Vagina (tissue), 2 donors: ENCODE measurements around the gene EFCAB13. TPM values are rescaled to one million over a fixed set of nuclear protein-coding genes. Genes with fewer than 3 reads are reported as not detected.

Source experiments
- DNase-seq, 2 donors: peaks; one replicate each; pipeline ENCODE4 v3.0.0-alpha.2; 2017; ENCODE audit errors: extremely low spot score in 2 of 2
- H3K27ac ChIP-seq: fragments of 200-600 bp; sonication (generic); one replicate; pipeline ENCODE4 v1.5.1; 2019
- H3K27me3 ChIP-seq: fragments of 200-600 bp; sonication (generic); one replicate; pipeline ENCODE4 v1.5.1; 2019
- H3K36me3 ChIP-seq, 2 donors: fragments of 200-600 bp; sonication (generic); one replicate each; pipeline ENCODE4 v1.5.1; 2017 to 2019
- H3K4me1 ChIP-seq: fragments of 200-600 bp; sonication (generic); one replicate; pipeline ENCODE4 v1.5.1; 2019
- H3K4me3 ChIP-seq, 2 donors: fragments of 200-600 bp; sonication (generic); 1 replicate in 1 of 2; 2 replicates in 1 of 2; pipeline ENCODE4 v1.5.1; 2016 to 2019
- H3K9me3 ChIP-seq: fragments of 200-600 bp; sonication (generic); one replicate; pipeline ENCODE4 v1.5.1; 2019
- POLR2A ChIP-seq, 2 donors: fragments of 450-650 bp; IDR thresholded peaks; one replicate each; pipeline ENCODE4 v1.6.1; 2017; ENCODE audit warnings: antibody characterized with exemption in 2 of 2, mild to moderate bottlenecking in 2 of 2, moderate library complexity in 2 of 2
- POLR2AphosphoS5 ChIP-seq, 2 donors: sonication (generic); formaldehyde crosslinking; IDR thresholded peaks; one replicate each; pipeline ENCODE4 v1.9.0; 2017; ENCODE audit warnings: antibody characterized with exemption in 2 of 2, mild to moderate bottlenecking in 2 of 2, low read depth in 1 of 2; ENCODE audit not compliant: insufficient read depth in 1 of 2
- intact Hi-C: fragments of 100-400 bp; cut with DNase I; formaldehyde crosslinking; loops from one replicate; pipeline ENCODE4 v1.15.1; 2023
- total RNA-seq: library from RNA; depleted of rRNA; stranded (reverse); fragments of >200 nt; gene quantifications from one replicate; pipeline ENCODE4 v1.2.3, GENCODE V29; 2016
- TF ChIP-seq, protein P1 (sequence below), 3 experiments: fragments of 450-650 bp in 2 of 3; fragments of 200-600 bp in 1 of 3; sonication (generic) in 1 of 3; IDR thresholded peaks; one replicate each; pipeline ENCODE4 v1.5.1; 2017 to 2019; ENCODE audit warnings: antibody characterized with exemption in 3 of 3, mild to moderate bottlenecking in 2 of 3, moderate library complexity in 2 of 3

The EFCAB13 gene
- total RNA-seq, 1 donor from 2014 or later, result 4.2 TPM

DNA sequence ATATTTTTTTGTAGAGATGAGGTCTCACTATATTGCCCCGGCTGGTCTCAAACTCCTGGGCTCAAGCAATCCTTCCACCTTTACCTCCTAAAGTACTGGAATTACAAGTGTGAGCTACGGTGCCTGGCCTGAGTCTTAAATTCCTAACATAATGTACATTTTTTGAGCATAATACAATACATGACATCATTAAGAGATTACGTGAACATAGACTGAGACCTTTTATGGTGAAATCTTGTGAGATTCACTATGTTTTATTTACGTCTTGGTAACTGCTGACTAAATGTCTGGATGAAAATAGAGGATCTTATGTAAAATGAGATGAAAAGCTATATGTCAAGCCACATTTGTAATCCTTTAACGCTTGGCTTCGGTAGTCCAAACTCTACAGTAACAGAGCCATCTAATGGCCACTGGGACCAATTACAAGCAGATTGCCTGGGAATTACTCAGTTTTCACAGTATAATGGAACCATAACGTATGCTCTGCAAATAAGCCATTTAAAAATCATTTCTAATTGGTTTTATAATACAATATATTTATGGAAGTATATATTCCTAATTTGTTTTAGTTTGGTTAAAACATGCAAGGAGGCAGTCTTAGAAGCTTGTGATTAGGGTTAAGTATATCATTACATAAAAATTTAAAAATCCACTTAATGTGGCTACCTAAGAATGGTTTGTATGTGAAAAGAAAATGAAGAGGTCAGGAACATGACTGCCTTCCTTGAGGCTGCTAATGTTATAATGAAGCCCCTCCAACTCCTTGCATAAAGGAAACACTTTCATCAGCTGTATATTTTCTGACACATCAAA lies 8.1 kb upstream of the EFCAB13 start:
- no peaks in the 10 kb centered on the region for H3K9me3 ChIP-seq
- no peak overlapping the region for H3K27ac ChIP-seq
- peak in 1 of 2 donors; percentile 58 for TF ChIP-seq POLR2AphosphoS5 (IDR thresholded peaks at IDR 0.05; ENCODE audit: insufficient read depth in 1 of 2, low read depth in 1 of 2)
- TF ChIP-seq, protein P1, sequence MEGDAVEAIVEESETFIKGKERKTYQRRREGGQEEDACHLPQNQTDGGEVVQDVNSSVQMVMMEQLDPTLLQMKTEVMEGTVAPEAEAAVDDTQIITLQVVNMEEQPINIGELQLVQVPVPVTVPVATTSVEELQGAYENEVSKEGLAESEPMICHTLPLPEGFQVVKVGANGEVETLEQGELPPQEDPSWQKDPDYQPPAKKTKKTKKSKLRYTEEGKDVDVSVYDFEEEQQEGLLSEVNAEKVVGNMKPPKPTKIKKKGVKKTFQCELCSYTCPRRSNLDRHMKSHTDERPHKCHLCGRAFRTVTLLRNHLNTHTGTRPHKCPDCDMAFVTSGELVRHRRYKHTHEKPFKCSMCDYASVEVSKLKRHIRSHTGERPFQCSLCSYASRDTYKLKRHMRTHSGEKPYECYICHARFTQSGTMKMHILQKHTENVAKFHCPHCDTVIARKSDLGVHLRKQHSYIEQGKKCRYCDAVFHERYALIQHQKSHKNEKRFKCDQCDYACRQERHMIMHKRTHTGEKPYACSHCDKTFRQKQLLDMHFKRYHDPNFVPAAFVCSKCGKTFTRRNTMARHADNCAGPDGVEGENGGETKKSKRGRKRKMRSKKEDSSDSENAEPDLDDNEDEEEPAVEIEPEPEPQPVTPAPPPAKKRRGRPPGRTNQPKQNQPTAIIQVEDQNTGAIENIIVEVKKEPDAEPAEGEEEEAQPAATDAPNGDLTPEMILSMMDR (IDR thresholded peaks at IDR 0.05), result peak; percentile 61 to 81 (median 76)
- no peak for TF ChIP-seq POLR2A (IDR thresholded peaks at IDR 0.05)
- H3K4me3 ChIP-seq, result no peak overlapping the region
- H3K36me3 ChIP-seq, result no peaks in the 10 kb centered on the region
- no peak for DNase-seq
- H3K4me1 ChIP-seq, result no peaks in the 10 kb centered on the region
- no peaks in the 10 kb centered on the region for H3K27me3 ChIP-seq
- intact Hi-C loops, result loop anchor here (2.0 to 5.0 kb wide), 2 partner anchors 38 to 87 kb away; no protein-coding TSS in a partner anchor

DNA sequence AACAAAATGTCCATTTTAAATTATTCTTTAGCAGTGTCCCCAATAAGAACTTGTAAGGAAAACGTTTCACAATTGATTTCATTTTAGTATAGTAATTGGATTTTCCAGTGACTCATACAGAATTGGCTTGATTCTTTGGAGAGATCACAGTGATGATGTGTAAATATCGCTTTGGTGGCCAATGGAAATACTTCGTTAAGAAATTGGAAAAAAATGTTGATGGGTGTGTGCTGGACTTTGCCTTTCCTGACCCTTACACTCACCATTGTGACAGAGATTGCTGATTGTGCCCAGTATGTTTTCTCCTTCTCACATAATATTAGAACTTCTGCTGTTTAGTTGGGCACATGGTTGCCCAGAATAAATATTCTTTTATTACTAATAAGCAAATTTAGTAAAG lies 7.4 kb upstream of the EFCAB13 start:
- no peak overlapping the region for H3K27ac ChIP-seq
- TF ChIP-seq POLR2A (IDR thresholded peaks at IDR 0.05) (no peak), POLR2AphosphoS5 (IDR thresholded peaks at IDR 0.05; ENCODE audit: insufficient read depth in 1 of 2, low read depth in 1 of 2) (no peak)
- TF ChIP-seq, protein P1 (IDR thresholded peaks at IDR 0.05), result no peak
- intact Hi-C loops, result loop anchor here (2.0 to 5.0 kb wide), 2 partner anchors 39 to 88 kb away; no protein-coding TSS in a partner anchor
- no peaks in the 10 kb centered on the region for H3K9me3 ChIP-seq
- no peaks in the 10 kb centered on the region for H3K36me3 ChIP-seq
- no peak overlapping the region for H3K4me3 ChIP-seq
- H3K4me1 ChIP-seq, result no peaks in the 10 kb centered on the region
- DNase-seq, result no peak
- no peaks in the 10 kb centered on the region for H3K27me3 ChIP-seq

GRCh38 chr17:47317119-47317518 lies 6.6 kb upstream of the EFCAB13 start:
- no peak for DNase-seq
- TF ChIP-seq POLR2A (IDR thresholded peaks at IDR 0.05) (no peak), POLR2AphosphoS5 (IDR thresholded peaks at IDR 0.05; ENCODE audit: insufficient read depth in 1 of 2, low read depth in 1 of 2) (no peak)
- TF ChIP-seq, protein P1 (IDR thresholded peaks at IDR 0.05), result no peak

GRCh38 chr17:47318197-47318918 lies 5.4 kb upstream of the EFCAB13 start:
- Histone ChIP-seq H3K27me3 (no peaks in the 10 kb centered on the region), H3K4me1 (no peaks in the 10 kb centered on the region), H3K36me3 (no peaks in the 10 kb centered on the region), H3K27ac (no peak overlapping the region), H3K9me3 (no peaks in the 10 kb centered on the region), H3K4me3 (no peak overlapping the region)
- intact Hi-C loops, result loop anchor here (5.0 kb wide), 1 partner anchor 41 kb away; no protein-coding TSS in a partner anchor
- TF ChIP-seq, protein P1 (IDR thresholded peaks at IDR 0.05), result no peak
- TF ChIP-seq POLR2A (IDR thresholded peaks at IDR 0.05), result no peak
- DNase-seq, result no peak

More at GRCh38 chr17:47317119-47317518, 6.6 kb upstream of the EFCAB13 start:
- H3K9me3 ChIP-seq, result no peaks in the 10 kb centered on the region
- intact Hi-C loops, result loop anchor here (2.0 to 5.0 kb wide), 2 partner anchors 40 to 88 kb away; no protein-coding TSS in a partner anchor
- H3K4me3 ChIP-seq, result no peak overlapping the region
- no peak overlapping the region for H3K27ac ChIP-seq
- no peaks in the 10 kb centered on the region for H3K27me3 ChIP-seq
- H3K4me1 ChIP-seq, result no peaks in the 10 kb centered on the region
- H3K36me3 ChIP-seq, result no peaks in the 10 kb centered on the region
